PC-9 (cell line): ENCODE data around the gene TCF12. TPM values are rescaled to one million over a fixed set of nuclear protein-coding genes. Genes with fewer than 3 reads are reported as not detected.

Experiments
- BruUV-seq: library from RNA; stranded (reverse); fragments of 400-500 nt; replicated peaks from 2 replicates; lab custom pipeline; 2021; lab: Mats Ljungman, UMichigan
- CTCF ChIA-PET: fragments of 300-600 bp; sonication (Branson Sonifier 250); formaldehyde crosslinking; loops from one replicate; lab custom pipeline; 2022; ENCODE audit warnings: antibody characterized with exemption; lab: Charles Lee
- POLR2A ChIA-PET: fragments of 300-600 bp; sonication (Branson Sonifier 250); formaldehyde crosslinking; loops from one replicate; lab custom pipeline; 2022; ENCODE audit warnings: antibody characterized with exemption; ENCODE audit not compliant: unreplicated experiment; lab: Charles Lee
- DNase-seq, 2 experiments: peaks; one replicate each; pipeline versions ENCODE4 v3.0.0 to v3.0.0-alpha.2; 2015 to 2022; ENCODE audit warnings: mixed read lengths in 1 of 2
- H2AFZ ChIP-seq: fragments of 200-600 bp; sonication (generic); 2 replicates; pipeline ENCODE4 v1.8.1; 2017; ENCODE audit warnings: antibody characterized with exemption
- H3F3A ChIP-seq: fragments of 200-600 bp; sonication (generic); 2 replicates; pipeline ENCODE4 v1.8.1; 2017; ENCODE audit warnings: antibody characterized with exemption, mild to moderate bottlenecking, low read depth; ENCODE audit not compliant: insufficient read depth
- H3K27ac ChIP-seq: fragments of 200-600 bp; sonication (generic); 2 replicates; pipeline ENCODE4 v1.6.1; 2016; ENCODE audit warnings: mixed run types
- H3K27me3 ChIP-seq: fragments of 200-600 bp; sonication (generic); 2 replicates; pipeline ENCODE4 v1.6.1; 2016; ENCODE audit warnings: low read depth, mixed run types; ENCODE audit not compliant: insufficient read depth
- H3K36me3 ChIP-seq: fragments of 200-600 bp; sonication (generic); 2 replicates; pipeline ENCODE4 v1.6.1; 2016; ENCODE audit warnings: low read depth, mixed run types
- H3K4me1 ChIP-seq: fragments of 200-600 bp; sonication (generic); replicated peaks from 2 replicates; pipeline ENCODE4 v1.6.1; 2016; ENCODE audit warnings: mixed run types; ENCODE audit not compliant: insufficient read depth
- H3K4me2 ChIP-seq: fragments of 200-600 bp; sonication (generic); 2 replicates; pipeline ENCODE4 v1.6.1; 2017; ENCODE audit warnings: mixed run types
- H3K4me3 ChIP-seq: fragments of 200-600 bp; sonication (generic); 2 replicates; pipeline ENCODE4 v1.6.1; 2016; ENCODE audit warnings: mixed run types
- H3K79me2 ChIP-seq: fragments of 200-600 bp; sonication (generic); 2 replicates; pipeline ENCODE4 v1.6.1; 2017; ENCODE audit warnings: low read depth, mixed run types
- H3K9me2 ChIP-seq: fragments of 200-600 bp; sonication (generic); 2 replicates; pipeline ENCODE4 v1.8.1; 2017; ENCODE audit warnings: mild to moderate bottlenecking; ENCODE audit not compliant: insufficient read depth
- H3K9me3 ChIP-seq: fragments of 200-600 bp; sonication (generic); 2 replicates; pipeline ENCODE4 v1.8.1; 2016; ENCODE audit warnings: low read depth; ENCODE audit not compliant: insufficient read depth
- H4K20me1 ChIP-seq: fragments of 200-600 bp; sonication (generic); 2 replicates; pipeline ENCODE4 v1.8.1; 2017; ENCODE audit not compliant: insufficient read depth
- EZH2 ChIP-seq: fragments of 200-600 bp; sonication (generic); IDR thresholded peaks from 2 replicates; pipeline ENCODE4 v1.8.0; 2017; ENCODE audit warnings: antibody characterized with exemption, low read depth
- intact Hi-C: fragments of 100-400 bp; cut with micrococcal nuclease; formaldehyde crosslinking; loops from one replicate; pipeline ENCODE4 v1.10.0; 2022; ENCODE audit not compliant: unreplicated experiment
- total RNA-seq: library from RNA; stranded (reverse); gene quantifications from 2 replicates; pipeline ENCODE4 v1.2.3, GENCODE V29; 2021
- TF ChIP-seq, protein P1 (sequence below): fragments of 200-600 bp; sonication (generic); conservative IDR thresholded peaks from 2 replicates; pipeline ENCODE4 v1.6.1; 2017; ENCODE audit warnings: mixed run types, antibody characterized with exemption, mild to moderate bottlenecking, moderate library complexity

The TCF12 gene
- total RNA-seq, 1 experiment from 2014 or later = 60.1 TPM

DNA sequence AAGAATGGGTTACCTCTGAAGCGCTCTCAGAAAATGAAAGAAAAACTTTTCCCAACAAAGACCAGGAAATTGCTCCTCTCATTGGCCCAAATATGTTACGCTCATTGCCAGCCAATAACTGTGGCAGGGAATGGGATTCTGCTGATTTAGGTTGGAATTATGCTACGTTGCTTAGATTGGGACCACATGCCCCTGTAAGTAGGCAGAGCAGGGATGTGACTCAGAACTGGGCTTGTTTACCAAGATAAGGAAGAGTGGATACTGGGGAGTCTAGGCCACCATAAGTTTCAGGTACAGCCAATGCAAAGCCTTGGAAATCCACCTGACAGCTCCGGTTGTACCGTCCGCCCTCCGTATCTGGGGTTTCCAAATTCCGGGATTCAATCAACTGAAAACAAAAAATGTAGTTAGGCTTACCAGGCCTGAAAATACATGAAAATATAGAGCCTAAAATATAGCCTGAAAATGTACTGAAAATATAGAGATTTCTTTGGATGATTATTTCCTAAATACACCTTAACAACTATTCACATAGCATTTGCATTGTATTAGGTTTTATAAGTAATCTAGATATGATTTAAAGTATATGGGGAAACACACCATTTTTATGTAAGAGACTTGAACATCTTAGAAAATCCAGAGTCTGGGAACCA, 1.5 kb upstream of the TCF12 start:
- Histone ChIP-seq H3K4me3 (no peak overlapping the region), H3K4me2 (no peak overlapping the region), H2AFZ (no peak overlapping the region), H4K20me1 (no peaks in the 10 kb centered on the region), H3K79me2 (peaks cover 16% of the 10 kb centered on the region), H3K27ac (no peak overlapping the region), H3K4me1 (peaks cover 8% of the 10 kb centered on the region; the same call in 1 of the 2 replicates), H3F3A (no peaks in the 10 kb centered on the region), H3K9me2 (no peaks in the 10 kb centered on the region), H3K27me3 (no peaks in the 10 kb centered on the region), H3K9me3 (no peaks in the 10 kb centered on the region), H3K36me3 (no peaks in the 10 kb centered on the region)
- CTCF ChIA-PET = no interaction called here
- TF ChIP-seq, protein P1, sequence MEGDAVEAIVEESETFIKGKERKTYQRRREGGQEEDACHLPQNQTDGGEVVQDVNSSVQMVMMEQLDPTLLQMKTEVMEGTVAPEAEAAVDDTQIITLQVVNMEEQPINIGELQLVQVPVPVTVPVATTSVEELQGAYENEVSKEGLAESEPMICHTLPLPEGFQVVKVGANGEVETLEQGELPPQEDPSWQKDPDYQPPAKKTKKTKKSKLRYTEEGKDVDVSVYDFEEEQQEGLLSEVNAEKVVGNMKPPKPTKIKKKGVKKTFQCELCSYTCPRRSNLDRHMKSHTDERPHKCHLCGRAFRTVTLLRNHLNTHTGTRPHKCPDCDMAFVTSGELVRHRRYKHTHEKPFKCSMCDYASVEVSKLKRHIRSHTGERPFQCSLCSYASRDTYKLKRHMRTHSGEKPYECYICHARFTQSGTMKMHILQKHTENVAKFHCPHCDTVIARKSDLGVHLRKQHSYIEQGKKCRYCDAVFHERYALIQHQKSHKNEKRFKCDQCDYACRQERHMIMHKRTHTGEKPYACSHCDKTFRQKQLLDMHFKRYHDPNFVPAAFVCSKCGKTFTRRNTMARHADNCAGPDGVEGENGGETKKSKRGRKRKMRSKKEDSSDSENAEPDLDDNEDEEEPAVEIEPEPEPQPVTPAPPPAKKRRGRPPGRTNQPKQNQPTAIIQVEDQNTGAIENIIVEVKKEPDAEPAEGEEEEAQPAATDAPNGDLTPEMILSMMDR = no peak
- TF ChIP-seq EZH2 = no peak
- intact Hi-C loops = no loop called here
- no TSS peak for BruUV-seq
- no peak for DNase-seq
- POLR2A ChIA-PET = no interaction called here

DNA sequence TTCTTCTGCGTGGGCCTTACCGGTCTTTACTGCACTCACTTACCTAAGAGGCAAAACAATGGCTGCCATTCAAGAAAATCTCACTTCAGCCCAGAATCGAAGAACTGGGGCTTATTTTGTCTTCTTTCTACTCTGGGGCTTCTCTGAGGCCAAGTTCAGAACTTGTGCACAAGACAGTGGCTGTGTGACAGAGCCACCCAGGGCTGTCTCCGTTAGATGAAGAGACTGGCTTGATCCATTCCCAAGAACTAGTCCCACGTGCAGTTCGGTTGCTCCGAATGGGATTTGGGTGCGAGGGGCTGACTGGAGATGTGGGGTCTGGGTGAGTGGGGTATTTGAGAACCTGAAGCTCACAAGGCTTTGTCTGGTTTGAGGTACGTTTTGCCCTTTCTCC, 795 bp upstream of the TCF12 start:
- intact Hi-C loops = loop anchor here (1.0 to 2.0 kb wide), 4 partner anchors 30 to 389 kb away; partner anchors contain the start of gene ZNF280D
- Histone ChIP-seq H4K20me1 (no peaks in the 10 kb centered on the region), H3K9me2 (no peaks in the 10 kb centered on the region), H3K36me3 (no peaks in the 10 kb centered on the region), H3K4me1 (peaks cover 8% of the 10 kb centered on the region; the same call in 1 of the 2 replicates), H3K9me3 (no peaks in the 10 kb centered on the region), H3F3A (no peaks in the 10 kb centered on the region), H2AFZ (peak overlapping the region; percentile 95), H3K27me3 (no peaks in the 10 kb centered on the region), H3K4me3 (peak overlapping the region; percentile 91), H3K27ac (no peak overlapping the region), H3K79me2 (peaks cover 16% of the 10 kb centered on the region), H3K4me2 (peak overlapping the region; percentile 79)
- DNase-seq = no peak
- POLR2A ChIA-PET = interaction anchor here (0.6 to 0.7 kb wide), 2 partner anchors 30 to 159 kb away, joined by 3 to 4 read pairs; no protein-coding TSS in a partner anchor
- TF ChIP-seq EZH2 = no peak
- TF ChIP-seq, protein P1 = no peak
- CTCF ChIA-PET = no interaction called here
- BruUV-seq = TSS peak; percentile 57

DNA sequence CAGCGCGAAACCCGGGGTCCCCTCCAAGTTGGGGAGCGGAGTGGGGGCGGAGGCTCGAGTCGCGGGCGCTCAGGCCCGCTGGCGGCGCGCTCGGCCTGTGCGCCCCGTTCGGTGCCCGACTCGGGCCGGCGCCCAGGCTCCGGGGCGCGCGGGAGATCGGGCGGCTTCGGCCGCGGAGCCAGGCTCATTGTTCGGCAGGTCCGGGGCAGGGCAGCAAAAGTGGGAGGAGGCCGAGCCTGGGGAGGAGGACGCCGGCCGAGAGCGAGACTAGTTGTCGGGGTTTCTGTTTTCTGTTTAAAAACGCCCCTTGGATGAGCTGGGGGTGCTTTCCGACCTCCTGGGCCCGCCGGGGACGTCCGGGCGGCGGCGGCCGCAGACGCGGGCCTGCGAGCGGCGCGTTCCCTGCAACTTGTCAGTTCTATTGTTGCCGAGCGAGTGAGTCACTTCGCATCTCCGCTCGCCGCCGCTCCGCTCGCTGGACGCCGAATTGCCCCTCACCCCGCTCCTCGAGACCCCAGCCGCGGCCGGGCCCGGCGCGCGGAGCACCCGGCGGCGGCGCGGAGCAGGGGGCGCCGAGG, 676 bp downstream of the TCF12 start:
- Histone ChIP-seq H3K4me2 (peak overlapping the region; percentile 79), H3K4me3 (peak overlapping the region; percentile 91), H3K9me2 (no peaks in the 10 kb centered on the region), H3F3A (no peaks in the 10 kb centered on the region), H3K36me3 (peaks cover 4% of the 10 kb centered on the region; the same call in 1 of the 2 replicates), H2AFZ (peak overlapping the region; percentile 95), H3K27me3 (no peaks in the 10 kb centered on the region), H3K4me1 (peaks cover 8% of the 10 kb centered on the region; the same call in 1 of the 2 replicates), H3K9me3 (no peaks in the 10 kb centered on the region), H4K20me1 (no peaks in the 10 kb centered on the region), H3K27ac (0 out of 2 replicates have a peak overlapping the region, but pooled peaks have one; percentile 4), H3K79me2 (peaks cover 19% of the 10 kb centered on the region)
- DNase-seq = peak; percentile 40 to 48
- intact Hi-C loops = loop anchor here (2.0 kb wide), 2 partner anchors 186 to 220 kb away; partner anchors contain the start of gene ZNF280D
- ChIA-PET CTCF (interaction anchor here (0.7 kb wide), 1 partner anchor 192 kb away, joined by 16 read pairs; no protein-coding TSS in a partner anchor), POLR2A (interaction anchor here (0.7 kb wide), 1 partner anchor 522 kb away, joined by 5 read pairs; no protein-coding TSS in a partner anchor)
- BruUV-seq = no TSS peak
- TF ChIP-seq, protein P1 = no peak
- no peak for TF ChIP-seq EZH2
